AG20443 (cell line): ENCODE results near the gene C6orf52.
"Not testable (repeated sequence)": the region's sequence is repeated elsewhere in the genome, so short reads cannot be mapped to it uniquely, and the experiment has no call there.

Experiments used
- DNase-seq: peaks from one replicate; pipeline ENCODE4 v3.0.0; 2012; ENCODE audit warnings: low spot score, mixed read lengths

Gene C6orf52

GRCh38 chr6:10694302-10695085 lies at the start of gene C6orf52, which contains the start of gene PAK1IP1:
C6orf52 (minus strand) TSS chr6:10694616; CDS start chr6:10687550, 7,066 bp downstream.
PAK1IP1 (plus strand) TSS chr6:10694972; CDS start chr6:10694986, 14 bp downstream.
- DNase-seq = peak; percentile 96

DNA sequence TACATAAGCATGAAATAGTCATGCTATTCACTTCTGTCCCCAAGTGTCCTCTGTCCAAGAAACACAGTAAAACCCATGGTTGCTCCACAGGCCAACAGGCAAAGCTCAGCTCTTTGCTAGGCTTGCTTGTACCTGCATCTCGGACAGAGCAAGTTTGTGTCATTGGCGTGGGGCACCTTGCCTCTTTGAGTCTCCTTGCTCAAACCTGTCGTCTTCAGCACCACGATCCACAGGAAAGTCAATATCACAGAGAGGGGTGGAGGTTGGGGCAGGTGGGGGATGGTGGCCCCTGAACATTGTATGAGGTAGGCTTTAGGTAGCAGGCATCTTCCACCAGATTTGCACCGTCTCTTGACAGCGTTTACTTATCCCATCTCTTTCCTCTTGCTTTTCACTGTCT lies 49.1 kb upstream of the C6orf52 start:
- DNase-seq = no peak

GRCh38 chr6:10742251-10742650 lies 47.8 kb upstream of the C6orf52 start:
- DNase-seq = no peak

DNA sequence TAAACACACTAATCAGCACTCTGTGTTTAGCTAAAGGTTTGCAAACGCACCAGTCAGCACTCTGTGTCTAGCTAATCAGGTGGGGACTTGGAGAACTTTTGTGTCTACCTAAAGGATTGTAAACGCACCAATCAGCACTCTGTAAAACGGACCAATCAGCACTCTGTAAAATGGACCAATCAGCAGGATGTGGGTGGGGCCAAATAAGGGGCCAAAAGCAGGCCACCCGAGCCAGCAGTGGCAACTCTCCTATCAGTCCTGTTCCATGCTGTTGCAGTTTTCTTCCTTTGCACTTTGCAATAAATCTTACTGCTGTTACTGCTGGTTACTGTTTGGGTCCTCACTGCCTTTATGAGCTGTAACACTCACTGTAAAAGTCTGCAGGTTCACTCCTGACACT lies 47.2 kb upstream of the C6orf52 start:
- not testable (repeated sequence) for DNase-seq

DNA sequence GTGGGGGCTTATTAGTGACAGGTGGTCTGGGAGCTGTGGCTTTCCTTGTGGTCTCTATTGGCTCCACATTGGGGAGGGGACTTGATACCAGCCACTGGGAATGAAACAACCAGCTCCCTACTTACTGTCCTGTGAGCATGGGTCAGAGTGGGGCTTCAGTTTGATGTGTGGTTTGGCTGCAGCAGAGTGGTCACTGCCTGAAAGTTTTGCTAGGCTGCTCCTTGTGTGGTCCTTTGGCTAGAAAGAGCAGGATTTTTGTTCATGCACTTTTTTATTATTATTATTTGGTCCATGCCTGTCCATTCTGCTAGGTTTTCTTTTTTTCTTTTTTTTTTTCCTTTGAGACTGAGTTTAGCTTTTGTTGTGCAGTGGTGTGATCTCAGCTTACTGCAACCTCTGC lies 45.6 kb upstream of the C6orf52 start:
- DNase-seq = no peak

- DNase-seq = no peak
Measured at GRCh38 chr6:10736731-10737130, 42.3 kb upstream of the C6orf52 start.

DNA sequence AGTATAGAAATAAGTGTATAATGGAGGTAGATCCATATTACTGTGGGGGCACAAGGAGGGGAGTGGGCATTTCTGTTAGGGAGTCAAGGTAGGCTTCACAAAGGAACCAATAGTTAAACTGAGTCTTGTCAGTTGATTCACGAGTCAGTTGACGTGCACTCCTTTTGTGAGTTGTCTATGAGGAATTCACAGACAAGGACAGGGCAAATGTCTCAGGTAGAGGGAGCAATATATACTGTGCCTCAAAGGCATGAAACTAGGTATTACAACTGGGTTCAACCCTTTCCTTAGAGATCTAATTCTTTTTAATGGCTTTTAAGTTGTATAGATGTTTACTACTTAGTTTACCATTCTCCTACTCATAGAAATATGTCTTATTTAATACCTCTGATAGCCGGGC lies 39.4 kb upstream of the C6orf52 start:
- DNase-seq = no peak

- DNase-seq = no peak
Measured at GRCh38 chr6:10733151-10733715, 38.8 kb upstream of the C6orf52 start.

DNA sequence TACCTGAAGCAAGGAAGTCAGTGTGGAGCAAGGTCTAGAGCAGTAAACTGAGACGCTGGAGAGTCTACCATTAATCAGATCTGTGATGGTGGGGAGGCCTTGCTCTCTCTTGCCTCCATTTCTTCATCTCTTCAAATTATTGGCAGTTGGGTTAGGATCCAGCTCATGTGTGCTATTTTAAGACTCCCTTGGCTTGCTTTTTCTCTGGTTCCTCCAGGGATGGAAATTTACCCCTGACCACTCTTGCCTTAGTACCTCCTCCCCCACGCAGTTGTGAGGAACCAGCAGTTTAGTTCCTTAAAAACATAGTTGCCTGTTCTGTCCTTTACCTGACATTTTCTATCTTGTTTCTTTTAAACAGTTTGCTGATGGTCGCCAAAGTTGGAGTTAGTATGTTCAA lies 35.8 kb upstream of the C6orf52 start:
- DNase-seq = no peak

DNA sequence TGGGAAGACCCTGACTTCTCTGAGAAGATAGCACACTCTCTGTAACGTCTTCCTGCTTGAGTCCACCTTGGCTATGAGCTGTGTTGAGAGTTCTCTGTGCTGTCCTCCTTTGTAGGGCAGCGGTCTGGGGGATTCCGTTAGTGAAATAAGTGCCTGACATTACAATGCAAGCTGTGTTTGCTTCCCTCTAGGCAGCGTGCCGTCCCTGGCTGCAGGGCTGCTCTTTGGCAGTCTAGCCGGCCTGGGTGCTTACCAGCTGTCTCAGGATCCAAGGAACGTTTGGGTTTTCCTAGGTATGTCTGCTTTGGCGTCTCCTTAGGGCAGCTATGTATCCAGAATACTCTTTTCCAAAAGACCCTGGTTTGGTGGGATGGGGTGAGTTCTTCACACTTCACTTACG lies 31.3 kb upstream of the C6orf52 start:
- no peak for DNase-seq

- DNase-seq = no peak
Measured at GRCh38 chr6:10725044-10725443, 30.6 kb upstream of the C6orf52 start.

DNA sequence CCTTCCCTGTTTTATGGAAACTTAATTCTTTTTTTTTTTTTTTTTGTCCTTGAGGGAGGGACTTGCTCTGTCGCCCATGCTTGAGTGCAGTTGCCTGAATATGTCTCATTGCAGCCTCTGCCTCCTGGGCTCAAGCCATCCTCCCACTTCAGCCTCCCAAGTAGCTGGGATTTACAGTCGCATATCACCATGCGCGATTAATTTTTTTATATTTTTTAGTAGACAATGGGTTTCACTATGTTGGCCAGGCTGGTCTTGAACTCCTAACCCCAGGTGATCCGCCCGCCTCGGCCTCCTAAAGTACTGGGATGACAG lies 29.1 kb upstream of the C6orf52 start:
- no peak for DNase-seq

- peak; percentile 99 for DNase-seq
Measured at GRCh38 chr6:10722820-10723566, 28.6 kb upstream of the C6orf52 start, which contains the start of gene TMEM14C. TMEM14C (plus strand) TSS chr6:10723070; CDS start chr6:10724614, 1,544 bp downstream.

DNA sequence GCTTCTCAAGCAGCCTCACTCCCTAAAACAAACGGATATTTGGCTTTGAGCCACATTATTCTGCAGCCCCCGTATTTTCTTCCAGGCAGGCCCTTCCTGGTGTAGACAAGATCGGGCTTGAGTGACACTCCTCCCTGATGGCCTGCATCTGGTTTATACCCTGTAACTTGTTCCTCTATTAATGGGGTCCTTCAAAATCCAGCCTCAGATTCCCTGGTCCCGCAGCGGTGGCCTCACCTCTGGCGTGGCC lies 28.1 kb upstream of the C6orf52 start:
- no peak for DNase-seq

DNA sequence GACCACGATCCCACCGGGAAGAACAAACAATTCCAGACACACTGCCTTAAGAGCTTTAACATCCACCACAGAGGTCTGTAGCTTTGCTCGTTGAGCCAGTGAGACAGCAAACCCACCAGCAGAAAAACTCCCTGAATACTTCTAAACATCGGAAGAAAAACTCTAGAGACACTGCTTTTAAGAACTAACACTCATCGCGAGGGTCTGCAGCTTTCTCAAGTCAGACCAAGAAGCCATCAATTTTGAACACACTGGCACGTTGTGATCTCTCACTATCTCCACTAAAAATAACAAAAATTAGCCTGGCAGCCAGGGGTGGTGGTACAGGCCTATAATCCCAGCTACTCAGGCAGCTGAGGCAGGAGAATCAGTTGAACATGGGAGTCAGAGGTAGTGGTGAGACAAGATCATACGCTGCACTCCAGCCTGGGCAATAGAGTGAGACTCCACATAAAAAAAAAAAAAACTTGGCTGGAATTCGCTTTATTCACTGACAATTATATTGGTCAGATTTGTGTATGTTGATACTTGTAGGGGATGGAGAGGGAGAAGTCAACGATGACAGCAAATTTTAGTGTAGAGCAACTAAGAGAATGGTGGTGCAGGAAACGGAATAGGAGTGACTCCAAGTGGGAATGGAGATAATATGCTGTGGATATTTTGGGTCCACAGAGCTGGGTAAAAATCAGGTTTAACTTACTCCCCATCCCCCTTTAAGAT lies 27.6 kb upstream of the C6orf52 start:
- no peak for DNase-seq

DNA sequence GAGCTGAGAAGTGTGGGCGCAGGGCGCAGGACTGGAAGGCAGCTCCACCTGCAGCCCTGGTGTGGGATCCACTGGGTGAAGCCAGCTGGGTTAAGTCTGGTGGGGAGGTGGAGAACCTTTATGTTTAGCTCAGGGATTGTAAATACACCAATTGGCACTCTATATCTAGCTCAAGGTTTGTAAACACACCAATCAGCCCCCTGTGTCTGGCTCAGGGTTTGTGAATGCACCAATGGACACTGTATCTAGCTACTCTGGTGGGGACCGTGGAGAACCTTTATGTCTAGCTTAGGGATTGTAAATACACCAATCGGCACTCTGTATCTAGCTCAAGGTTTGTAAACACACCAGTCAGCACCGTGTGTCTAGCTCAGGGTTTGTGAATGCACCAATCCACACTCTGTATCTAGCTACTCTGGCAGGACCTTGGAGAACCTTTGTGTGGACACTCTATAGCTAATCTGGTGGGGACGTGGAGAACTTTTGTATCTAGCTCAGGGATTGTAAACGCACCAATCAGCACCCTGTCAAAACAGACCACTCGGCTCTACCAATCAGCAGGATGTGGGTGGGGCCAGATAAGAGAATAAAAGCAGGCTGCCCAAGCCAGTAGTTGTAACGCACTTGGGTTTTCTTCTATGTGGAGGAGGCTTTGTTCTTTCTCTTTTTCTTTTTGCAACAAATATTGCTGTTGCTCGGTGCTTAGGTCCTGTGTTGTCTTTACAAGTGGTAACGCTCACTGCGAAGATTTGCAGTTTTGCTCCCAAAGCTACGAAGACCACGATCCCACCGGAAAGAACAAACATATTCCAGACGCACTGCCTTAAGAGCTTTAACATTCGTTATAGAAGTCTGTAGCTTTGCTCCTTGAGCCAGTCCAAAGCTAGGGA lies 26.8 kb upstream of the C6orf52 start:
- DNase-seq = not testable (repeated sequence)

GRCh38 chr6:10720265-10720959 lies 26.0 kb upstream of the C6orf52 start:
- peak; percentile 29 for DNase-seq

DNA sequence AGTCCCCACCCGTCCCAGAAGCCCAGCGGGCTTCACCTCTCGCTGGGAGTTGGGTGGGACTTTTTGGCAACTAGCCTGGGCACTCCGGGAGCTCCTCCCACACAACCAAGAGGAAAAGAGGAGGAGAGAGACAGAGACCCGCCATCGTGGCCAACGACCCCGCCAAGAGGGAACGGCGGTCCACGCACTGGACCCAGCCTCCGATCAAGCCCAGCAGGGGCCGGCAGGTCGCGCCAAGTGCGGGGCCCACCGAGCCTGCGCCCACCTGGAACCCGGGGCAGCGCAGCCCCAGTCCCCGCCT lies 25.5 kb upstream of the C6orf52 start:
- peak; percentile 18 for DNase-seq

GRCh38 chr6:10719296-10719963 lies 25.0 kb upstream of the C6orf52 start:
- no peak for DNase-seq

DNA sequence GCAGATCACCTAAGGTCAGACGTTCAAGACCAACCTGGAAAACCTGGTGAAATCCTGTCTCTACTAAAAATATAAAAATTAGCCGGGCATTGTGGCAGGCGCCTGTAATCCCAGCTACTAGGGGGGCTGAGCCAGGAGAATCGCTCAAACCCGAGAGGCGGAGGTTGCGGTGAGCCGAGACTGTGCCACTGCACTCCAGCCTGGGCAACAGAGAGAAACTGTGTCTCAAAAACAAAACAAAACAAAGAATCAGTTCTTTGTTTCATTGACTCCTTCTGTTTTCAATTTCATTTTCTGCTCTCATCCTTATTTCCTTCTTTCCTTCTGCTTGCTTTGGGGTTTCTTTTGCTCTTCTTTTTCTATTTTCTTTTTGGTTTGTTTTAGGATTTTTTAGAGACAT lies 19.5 kb upstream of the C6orf52 start:
- DNase-seq = no peak

DNA sequence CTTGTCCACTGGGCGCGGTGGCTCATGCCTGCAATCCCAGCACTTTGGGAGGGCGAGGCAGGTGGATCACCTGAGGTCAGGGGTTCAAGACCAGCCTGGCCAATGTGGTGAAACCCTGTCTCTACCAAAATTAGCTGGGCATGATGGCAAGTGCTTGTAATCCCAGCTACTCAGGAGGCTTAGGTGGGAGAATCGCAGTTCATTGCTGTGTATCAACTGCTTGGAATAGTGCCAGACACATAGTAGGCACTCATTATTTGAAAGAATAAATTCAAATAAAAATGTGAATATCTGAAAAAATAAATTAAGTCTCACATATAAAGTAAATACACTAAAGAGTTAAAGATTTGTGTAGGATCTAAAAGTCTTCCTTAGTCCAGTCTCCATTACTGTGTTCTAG lies 2.2 kb upstream of the C6orf52 start:
- DNase-seq = no peak
